ENCODE data around the gene TLE5. TPM values are rescaled to one million over a fixed set of nuclear protein-coding genes. Genes with fewer than 3 reads are reported as not detected.
"Not testable (repeated sequence)": the region's sequence is repeated elsewhere in the genome, so short reads cannot be mapped to it uniquely, and the experiment has no call there.

The TLE5 gene
- total RNA-seq, 3 donors from 2014 or later: 232 to 275 (median 258) TPM

- Mint-ChIP-seq H3K4me1 (ENCODE audit: low read depth) (peaks cover 5% of the 10 kb centered on the region), H3K36me3 (ENCODE audit: insufficient read depth) (no peaks in the 10 kb centered on the region), H3K4me3 (no peak overlapping the region), H3K9me3 (no peaks in the 10 kb centered on the region), H3K27me3 (ENCODE audit: low read depth) (peaks cover 3% of the 10 kb centered on the region)
- no peak for DNase-seq
- no peak for ATAC-seq
Observed at GRCh38 chr19:3019211-3019854, 43.0 kb downstream of the TLE5 start.

GRCh38 chr19:3017923-3018322 lies 44.4 kb downstream of the TLE5 start:
- ATAC-seq (no peak), DNase-seq (no peak)
- Mint-ChIP-seq H3K4me1 (ENCODE audit: low read depth) (no peaks in the 10 kb centered on the region), H3K9me3 (no peaks in the 10 kb centered on the region), H3K27me3 (ENCODE audit: low read depth) (no peaks in the 10 kb centered on the region), H3K36me3 (ENCODE audit: insufficient read depth) (no peaks in the 10 kb centered on the region), H3K4me3 (no peak overlapping the region)

DNA sequence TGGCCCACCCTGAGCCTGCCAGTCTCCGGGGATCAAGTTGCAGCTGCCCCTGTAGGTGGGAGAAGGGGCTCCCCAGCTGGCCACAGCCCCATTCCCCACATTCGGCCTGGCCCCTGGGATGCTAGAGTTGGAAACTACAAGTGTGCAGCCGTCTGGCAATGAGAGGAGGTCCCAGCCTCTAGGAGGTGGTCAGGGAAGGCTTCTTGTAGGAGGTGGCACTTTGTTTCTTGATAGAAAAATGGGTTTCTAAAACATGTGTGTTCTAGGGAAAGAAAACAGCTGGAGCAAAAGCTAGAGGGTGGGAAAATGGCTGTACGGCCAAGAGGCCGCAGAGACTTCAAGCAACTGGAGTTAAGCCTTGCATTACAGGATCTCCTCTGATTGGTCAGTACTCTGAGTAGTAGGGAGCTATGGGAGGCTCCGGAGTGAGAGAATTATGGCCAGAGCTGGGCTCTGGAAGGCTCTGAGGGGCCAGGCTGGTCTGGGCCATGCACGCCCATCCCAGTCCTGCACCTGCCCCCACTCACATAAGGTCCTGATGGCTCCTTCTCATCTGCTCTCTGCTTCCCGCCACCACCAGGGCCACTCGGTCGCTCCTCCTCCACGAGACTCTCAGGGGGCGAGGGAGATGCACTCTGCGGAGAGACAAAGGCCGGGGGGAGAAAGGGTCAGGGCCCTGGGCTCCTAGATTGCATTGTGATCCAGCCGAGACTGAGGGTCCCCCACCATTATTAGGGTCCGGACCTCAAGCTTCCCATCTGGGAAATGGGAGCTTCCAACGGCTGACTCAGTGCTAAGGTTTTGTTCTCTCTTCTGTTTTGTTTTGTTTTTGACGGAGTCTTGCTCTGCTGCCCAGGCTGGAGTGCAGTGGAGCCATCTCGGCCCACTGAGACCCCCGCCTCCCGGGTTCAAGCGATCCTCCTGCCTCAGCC lies 46.9 kb downstream of the TLE5 start:
- no peaks in the 10 kb centered on the region for H3K4me1 Mint-ChIP-seq (ENCODE audit: low read depth)
- no peak for DNase-seq
- no peak overlapping the region for H3K4me3 Mint-ChIP-seq
- no peaks in the 10 kb centered on the region for H3K9me3 Mint-ChIP-seq
- no peaks in the 10 kb centered on the region for H3K36me3 Mint-ChIP-seq (ENCODE audit: insufficient read depth)
- no peak for ATAC-seq
- H3K27me3 Mint-ChIP-seq (ENCODE audit: low read depth): no peaks in the 10 kb centered on the region

DNA sequence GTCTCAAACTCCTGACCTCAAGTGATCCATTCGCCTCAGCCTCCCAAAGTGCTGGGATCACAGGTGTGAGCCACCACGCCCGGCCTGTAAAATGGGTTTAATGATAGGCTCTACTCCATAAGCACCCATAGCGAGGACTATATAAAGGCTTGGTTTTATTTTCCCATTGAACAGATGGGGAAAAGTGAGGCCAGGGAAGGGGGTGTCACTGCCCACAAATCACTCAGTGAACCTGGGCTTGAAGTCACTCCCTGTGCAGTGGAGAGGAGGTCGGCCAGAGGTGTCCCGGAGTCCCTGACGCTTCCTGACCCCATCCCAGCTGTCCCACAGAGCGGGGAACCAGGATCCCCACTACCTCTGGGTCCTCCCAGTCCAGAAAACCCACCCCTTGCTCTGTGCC lies 48.2 kb downstream of the TLE5 start:
- no peak for ATAC-seq
- DNase-seq: no peak
- no peaks in the 10 kb centered on the region for H3K36me3 Mint-ChIP-seq (ENCODE audit: insufficient read depth)
- no peaks in the 10 kb centered on the region for H3K9me3 Mint-ChIP-seq
- H3K27me3 Mint-ChIP-seq (ENCODE audit: low read depth): no peaks in the 10 kb centered on the region
- H3K4me3 Mint-ChIP-seq: no peak overlapping the region
- no peaks in the 10 kb centered on the region for H3K4me1 Mint-ChIP-seq (ENCODE audit: low read depth)

DNA sequence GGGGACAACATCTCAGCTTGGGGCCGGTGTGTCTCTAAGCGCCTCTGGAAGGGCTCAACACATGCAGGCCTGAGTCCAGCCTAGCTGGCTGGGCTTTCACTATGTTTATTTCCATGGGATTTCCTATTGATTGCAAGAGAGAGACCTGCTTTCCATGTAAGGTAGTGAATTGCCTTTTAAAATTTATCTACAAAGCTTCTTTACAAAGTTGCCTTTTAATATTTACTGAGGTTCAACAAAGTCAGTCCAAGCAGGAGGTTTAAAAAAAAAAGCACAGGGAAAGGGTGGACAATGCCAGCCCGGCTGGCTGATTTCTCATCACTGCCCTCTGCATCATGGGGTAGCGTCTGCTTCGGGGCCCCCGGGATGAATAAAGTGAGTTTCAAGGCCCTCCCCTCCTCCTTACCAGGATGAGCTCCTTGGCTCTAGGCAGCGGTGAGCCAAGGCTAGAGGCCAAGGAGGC lies 49.0 kb downstream of the TLE5 start:
- no peak for ATAC-seq
- Mint-ChIP-seq H3K9me3 (no peaks in the 10 kb centered on the region), H3K4me1 (ENCODE audit: low read depth) (no peaks in the 10 kb centered on the region), H3K36me3 (ENCODE audit: insufficient read depth) (no peaks in the 10 kb centered on the region), H3K4me3 (no peak overlapping the region), H3K27me3 (ENCODE audit: low read depth) (no peaks in the 10 kb centered on the region)
- no peak for DNase-seq

DNA sequence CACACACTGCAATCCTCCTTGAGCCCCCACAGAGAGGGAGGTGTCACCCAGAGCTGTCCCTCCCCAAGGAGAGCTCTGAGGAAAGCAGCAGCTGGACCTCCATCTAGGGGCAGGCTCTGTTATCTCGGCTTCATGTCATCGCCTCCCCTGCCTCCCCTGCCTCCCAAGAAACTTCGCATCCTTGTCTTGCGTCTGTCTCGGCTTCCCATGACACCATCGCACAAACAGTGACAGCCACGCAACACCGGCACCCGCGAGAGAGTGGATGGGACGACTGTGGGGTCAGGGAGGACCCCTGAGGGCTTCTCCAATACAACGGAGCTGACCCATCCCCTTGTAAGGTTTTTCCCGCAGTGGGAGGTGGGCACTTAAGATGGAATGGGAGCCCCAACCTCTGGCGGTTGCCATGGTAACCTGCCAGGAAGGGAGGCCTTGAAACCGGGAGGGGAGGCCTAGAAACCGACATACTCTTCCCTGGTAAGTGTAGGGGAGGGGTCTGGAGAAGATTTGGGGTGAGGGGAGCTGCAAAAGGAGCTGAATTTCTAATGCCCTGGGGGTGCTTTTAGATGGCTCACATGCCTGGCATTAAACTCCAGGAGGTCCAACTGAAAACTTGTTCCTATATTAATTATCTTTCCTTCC lies 49.6 kb downstream of the TLE5 start:
- ATAC-seq (no peak), DNase-seq (no peak)
- no peak overlapping the region for H3K4me3 Mint-ChIP-seq
- no peaks in the 10 kb centered on the region for H3K9me3 Mint-ChIP-seq
- no peaks in the 10 kb centered on the region for H3K4me1 Mint-ChIP-seq (ENCODE audit: low read depth)
- no peaks in the 10 kb centered on the region for H3K27me3 Mint-ChIP-seq (ENCODE audit: low read depth)
- H3K36me3 Mint-ChIP-seq (ENCODE audit: insufficient read depth): no peaks in the 10 kb centered on the region

DNA sequence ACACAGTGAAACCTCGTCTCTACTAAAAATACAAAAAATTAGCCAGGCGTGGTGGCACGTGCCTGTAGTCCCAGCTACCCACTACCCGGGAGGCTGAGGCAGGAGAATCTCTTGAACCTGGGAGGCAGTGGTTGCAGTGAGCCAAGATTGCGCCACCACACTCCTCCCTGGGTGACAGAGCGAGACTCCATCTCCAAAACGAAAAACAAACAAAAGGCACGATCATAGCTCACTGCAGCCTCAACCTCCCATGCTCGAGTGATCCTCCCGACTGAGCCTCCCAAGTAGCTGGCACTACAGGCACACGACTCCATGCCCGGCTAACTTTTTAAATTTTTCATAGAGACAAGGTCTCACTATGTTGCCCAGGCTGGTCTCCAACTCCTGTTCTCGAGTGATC lies 50.2 kb downstream of the TLE5 start:
- not testable (repeated sequence) for H3K36me3 Mint-ChIP-seq (ENCODE audit: insufficient read depth); H3K4me3 Mint-ChIP-seq; H3K9me3 Mint-ChIP-seq; ATAC-seq; H3K4me1 Mint-ChIP-seq (ENCODE audit: low read depth); H3K27me3 Mint-ChIP-seq (ENCODE audit: low read depth); DNase-seq

DNA sequence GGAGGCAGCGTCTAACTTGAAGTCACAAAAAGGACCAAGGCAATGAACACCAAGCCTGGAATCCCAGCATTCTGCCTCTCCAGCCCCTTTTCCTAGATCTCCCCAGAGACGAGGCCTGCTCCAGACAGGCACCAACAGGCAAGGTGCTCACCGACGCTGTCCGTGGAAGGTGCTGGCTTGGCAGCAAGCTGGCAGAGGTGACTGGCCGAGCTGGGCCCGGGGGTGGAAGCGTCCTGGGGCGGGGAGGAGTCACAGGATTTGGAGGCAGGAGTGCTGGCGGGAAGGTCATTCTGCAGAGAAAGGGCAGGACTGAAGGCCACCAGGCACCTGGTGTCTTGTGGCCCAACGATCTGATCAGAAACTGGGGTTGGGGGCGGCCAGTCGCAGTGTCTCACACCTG lies 51.4 kb downstream of the TLE5 start:
- Mint-ChIP-seq H3K27me3 (ENCODE audit: low read depth) (no peaks in the 10 kb centered on the region), H3K9me3 (no peaks in the 10 kb centered on the region), H3K4me1 (ENCODE audit: low read depth) (no peaks in the 10 kb centered on the region), H3K36me3 (ENCODE audit: insufficient read depth) (no peaks in the 10 kb centered on the region), H3K4me3 (no peak overlapping the region)
- no peak for DNase-seq
- ATAC-seq: no peak

DNA sequence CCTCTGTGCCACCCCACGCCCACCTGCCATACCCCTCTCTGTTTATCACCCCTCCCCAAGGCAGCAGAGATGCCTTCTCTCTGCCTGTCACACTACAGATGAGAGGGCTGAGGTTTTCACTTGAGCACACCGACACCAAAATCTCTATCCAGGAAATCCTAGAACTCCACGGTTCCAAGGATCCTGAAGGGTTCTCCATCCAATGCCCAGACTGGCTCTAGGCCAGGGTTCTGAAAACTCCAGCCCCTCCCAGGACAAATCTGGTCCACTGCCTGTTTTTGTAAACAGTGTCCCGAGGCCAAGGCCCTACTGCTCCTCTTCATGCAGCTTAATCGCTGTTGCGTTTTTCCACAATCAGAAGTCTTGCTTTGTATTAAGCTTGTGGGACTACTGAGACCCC lies 53.3 kb downstream of the TLE5 start:
- ATAC-seq: no peak
- no peaks in the 10 kb centered on the region for H3K9me3 Mint-ChIP-seq
- H3K4me3 Mint-ChIP-seq: no peak overlapping the region
- no peaks in the 10 kb centered on the region for H3K36me3 Mint-ChIP-seq (ENCODE audit: insufficient read depth)
- DNase-seq: no peak
- H3K4me1 Mint-ChIP-seq (ENCODE audit: low read depth): no peaks in the 10 kb centered on the region
- H3K27me3 Mint-ChIP-seq (ENCODE audit: low read depth): no peaks in the 10 kb centered on the region

DNA sequence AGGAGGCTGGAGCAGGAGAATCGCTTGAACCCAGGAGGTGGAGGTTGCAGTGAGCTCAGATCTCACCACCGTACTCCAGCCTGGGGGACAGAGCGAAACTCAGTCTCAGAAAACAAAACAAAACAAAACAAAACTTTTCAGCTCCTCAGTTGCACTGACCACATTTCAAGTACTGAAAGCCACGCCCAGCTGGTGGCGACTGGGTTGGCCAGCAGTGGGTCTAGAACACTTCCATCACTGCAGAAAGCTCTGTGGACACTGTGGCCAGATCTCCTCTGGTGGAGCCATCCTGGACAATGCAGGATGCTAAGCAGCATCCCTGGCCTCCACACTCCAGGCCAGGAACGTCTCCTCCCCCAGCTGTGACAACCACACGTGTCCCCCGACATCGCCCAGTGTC lies 54.3 kb downstream of the TLE5 start:
- ATAC-seq (no peak), DNase-seq (no peak)
- no peaks in the 10 kb centered on the region for H3K27me3 Mint-ChIP-seq (ENCODE audit: low read depth)
- no peaks in the 10 kb centered on the region for H3K9me3 Mint-ChIP-seq
- H3K36me3 Mint-ChIP-seq (ENCODE audit: insufficient read depth): no peaks in the 10 kb centered on the region
- no peak overlapping the region for H3K4me3 Mint-ChIP-seq
- H3K4me1 Mint-ChIP-seq (ENCODE audit: low read depth): no peaks in the 10 kb centered on the region

GRCh38 chr19:3006075-3006767 lies 56.1 kb downstream of the TLE5 start:
- no peaks in the 10 kb centered on the region for H3K36me3 Mint-ChIP-seq (ENCODE audit: insufficient read depth)

GRCh38 chr19:3005345-3005744 lies 57.0 kb downstream of the TLE5 start:
- Mint-ChIP-seq H3K36me3 (ENCODE audit: insufficient read depth) (no peaks in the 10 kb centered on the region), H3K9me3 (no peaks in the 10 kb centered on the region), H3K4me1 (ENCODE audit: low read depth) (no peaks in the 10 kb centered on the region), H3K27me3 (ENCODE audit: low read depth) (no peaks in the 10 kb centered on the region), H3K4me3 (no peak overlapping the region)
- DNase-seq: no peak
- ATAC-seq: no peak

More at GRCh38 chr19:3006075-3006767, 56.1 kb downstream of the TLE5 start:
- no peak overlapping the region for H3K4me3 Mint-ChIP-seq
- no peak for DNase-seq
- no peaks in the 10 kb centered on the region for H3K4me1 Mint-ChIP-seq (ENCODE audit: low read depth)
- no peaks in the 10 kb centered on the region for H3K9me3 Mint-ChIP-seq
- no peak for ATAC-seq
- no peaks in the 10 kb centered on the region for H3K27me3 Mint-ChIP-seq (ENCODE audit: low read depth)

DNA sequence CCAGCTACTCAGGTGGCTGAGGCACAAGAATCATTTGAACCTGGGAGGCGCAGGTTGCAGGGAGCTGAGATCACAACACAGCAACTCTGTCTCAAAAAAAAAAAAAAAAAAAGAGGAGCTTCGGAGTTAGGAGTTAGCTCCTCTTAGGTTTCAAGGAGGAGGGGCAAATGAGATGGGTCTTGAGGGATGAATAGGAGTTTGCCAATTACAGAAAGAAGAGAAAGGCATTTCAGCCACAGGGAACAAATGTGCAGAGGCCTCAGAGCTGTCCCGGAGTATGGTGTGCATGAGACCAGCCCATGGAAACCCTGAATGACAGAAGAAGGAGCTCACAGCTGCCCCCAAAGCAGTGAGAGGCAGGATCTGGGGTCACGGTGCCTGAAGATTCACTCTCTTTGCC lies 57.8 kb downstream of the TLE5 start:
- Mint-ChIP-seq H3K36me3 (ENCODE audit: insufficient read depth) (no peaks in the 10 kb centered on the region), H3K27me3 (ENCODE audit: low read depth) (no peaks in the 10 kb centered on the region), H3K9me3 (no peaks in the 10 kb centered on the region), H3K4me1 (ENCODE audit: low read depth) (no peaks in the 10 kb centered on the region), H3K4me3 (no peak overlapping the region)
- no peak for ATAC-seq
- DNase-seq: no peak

- Mint-ChIP-seq H3K27me3 (ENCODE audit: low read depth) (no peaks in the 10 kb centered on the region), H3K9me3 (no peaks in the 10 kb centered on the region), H3K4me1 (ENCODE audit: low read depth) (no peaks in the 10 kb centered on the region), H3K4me3 (no peak overlapping the region), H3K36me3 (ENCODE audit: insufficient read depth) (peaks cover 3% of the 10 kb centered on the region)
- no peak for DNase-seq
- no peak for ATAC-seq
Observed at GRCh38 chr19:3003046-3003445, 59.2 kb downstream of the TLE5 start.

Data from activated T-cell treated with anti-CD3 and anti-CD28 coated beads, Interleukin-2, amount 50 U/mL, for 4 hours (primary cell).